GM21447 (cell line): ENCODE results near the gene TRIP4.
"Not testable (repeated sequence)": the region's sequence is repeated elsewhere in the genome, so short reads cannot be mapped to it uniquely, and the experiment has no call there.

Experiments used
- ATAC-seq: cut with Tn5 transposase; IDR thresholded peaks from one replicate; pipeline ENCODE4 v1.9.1; 2021; ENCODE audit not compliant: unreplicated experiment

Gene TRIP4

DNA sequence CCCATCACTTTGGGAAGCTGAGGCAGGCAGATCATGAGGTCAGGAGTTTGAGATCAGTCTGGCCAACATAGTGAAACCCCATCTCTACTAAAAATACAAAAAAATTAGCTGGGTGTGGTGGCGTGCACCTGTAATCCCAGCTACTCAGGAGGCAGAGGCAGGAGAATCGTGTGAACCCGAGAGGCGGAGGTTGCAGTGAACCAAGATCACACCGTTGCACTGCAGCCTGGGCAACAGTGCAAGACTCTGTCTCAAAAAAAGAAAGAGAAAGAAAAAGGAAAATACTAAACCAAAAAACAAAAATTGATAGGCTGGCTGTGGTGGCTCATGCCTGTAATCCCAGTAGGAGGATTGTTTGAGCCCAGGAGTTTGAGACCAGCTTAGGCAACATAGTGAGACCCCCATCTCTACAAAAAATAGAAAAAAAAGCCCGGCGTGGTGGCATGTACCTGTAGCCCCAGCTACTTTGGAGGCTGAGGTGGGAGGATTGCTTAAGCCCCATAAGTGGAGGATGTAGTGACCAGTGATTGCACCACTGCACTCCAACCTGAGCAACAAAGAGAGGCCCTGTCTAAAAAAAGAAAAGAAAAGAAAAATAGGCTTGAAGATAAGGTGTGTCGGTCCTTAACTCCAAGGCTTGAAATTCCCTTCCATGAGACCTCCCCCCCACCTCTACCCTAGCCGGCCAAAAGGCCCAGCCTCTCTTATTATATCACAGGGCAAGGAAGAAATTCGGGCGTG lies 7.3 kb upstream of the TRIP4 start:
- not testable (repeated sequence) for ATAC-seq

- peak; percentile 94 for ATAC-seq
These were observed 6.5 kb upstream of the TRIP4 start, which contains the start of gene PCLAF for GRCh38 chr15:64381000-64381751. PCLAF (minus strand) TSS chr15:64381441; CDS start chr15:64381371, 70 bp downstream.

DNA sequence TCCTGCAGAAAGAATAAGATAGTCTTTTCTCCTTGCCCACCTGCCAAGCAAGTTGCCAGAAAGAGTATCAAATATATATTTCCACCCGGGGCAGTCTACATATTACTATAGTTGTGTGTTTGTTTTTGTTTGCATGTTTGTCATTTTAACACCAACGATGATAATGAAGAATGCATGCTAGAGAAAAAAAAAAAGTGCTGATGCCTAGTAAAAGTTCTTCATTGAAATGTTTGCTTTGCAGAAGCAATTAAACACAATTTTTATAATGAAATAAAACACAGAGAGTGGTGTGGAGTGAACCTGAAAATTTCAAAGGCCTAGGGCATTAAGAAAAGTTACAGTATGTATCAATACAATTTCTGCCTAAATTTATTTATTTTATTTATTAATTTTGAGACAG lies 3.9 kb upstream of the TRIP4 start:
- ATAC-seq = no peak

DNA sequence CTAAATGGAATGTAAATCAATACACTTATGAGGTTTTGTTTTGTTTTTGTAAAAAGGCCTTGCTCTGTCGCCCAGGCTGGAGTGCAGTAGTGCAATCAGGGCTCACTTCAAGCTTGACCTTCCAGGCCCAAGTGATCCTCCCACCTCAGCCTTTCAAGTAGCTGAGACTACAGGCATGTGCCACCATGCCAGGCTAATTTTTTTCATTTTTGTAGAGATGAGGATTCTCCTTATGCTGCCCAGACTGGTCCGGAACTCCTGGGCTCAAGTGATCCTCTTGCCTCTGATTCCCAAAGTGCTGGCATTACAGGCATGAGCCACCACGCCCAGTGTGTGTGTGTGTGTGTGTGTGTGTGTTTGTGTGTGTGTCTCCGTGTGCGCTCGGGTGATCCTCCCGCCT lies 1.3 kb upstream of the TRIP4 start:
- no peak for ATAC-seq

GRCh38 chr15:64389036-64389435 lies 1.4 kb downstream of the TRIP4 start:
- no peak for ATAC-seq

DNA sequence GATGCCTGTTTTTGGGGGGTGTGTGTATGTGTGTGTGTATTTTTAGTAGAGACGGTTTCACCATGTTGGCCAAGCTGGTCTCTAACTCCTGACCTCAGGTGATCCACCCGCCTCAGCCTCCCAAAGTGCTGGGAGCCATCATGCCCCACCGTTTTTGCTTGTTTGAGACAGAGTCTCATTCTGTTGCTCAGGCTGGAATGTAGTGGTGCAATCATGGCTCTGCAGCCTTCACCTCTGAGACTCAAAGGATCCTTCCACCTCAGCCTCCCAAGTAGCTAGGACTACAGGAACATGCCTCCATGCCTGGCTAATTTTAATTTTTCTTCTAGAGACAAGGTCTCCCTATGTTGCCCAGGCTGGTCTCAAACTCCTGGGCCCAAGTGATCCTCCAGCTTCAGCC lies 4.8 kb downstream of the TRIP4 start:
- not testable (repeated sequence) for ATAC-seq

DNA sequence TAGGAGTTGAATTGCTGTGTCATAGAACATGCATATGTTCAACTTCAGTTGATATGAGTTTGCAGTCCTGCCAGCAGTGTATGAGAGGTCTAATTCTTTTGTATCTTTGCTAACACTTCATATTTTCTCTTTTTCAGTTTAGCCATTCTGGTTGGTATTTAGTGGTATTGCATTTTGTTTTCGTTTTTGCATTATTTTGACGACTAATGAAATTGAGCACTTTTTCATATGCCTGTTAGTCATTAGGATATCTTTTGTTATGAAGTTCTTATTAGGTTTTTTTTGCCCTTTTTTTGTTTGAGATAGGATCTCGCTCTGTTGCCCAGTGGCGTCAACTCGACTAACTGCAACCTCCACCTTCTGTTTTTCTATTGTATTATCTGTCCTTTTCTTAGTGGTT lies 9.2 kb downstream of the TRIP4 start:
- no peak for ATAC-seq

- no peak for ATAC-seq
These were observed 10.9 kb downstream of the TRIP4 start for GRCh38 chr15:64398575-64398974.

DNA sequence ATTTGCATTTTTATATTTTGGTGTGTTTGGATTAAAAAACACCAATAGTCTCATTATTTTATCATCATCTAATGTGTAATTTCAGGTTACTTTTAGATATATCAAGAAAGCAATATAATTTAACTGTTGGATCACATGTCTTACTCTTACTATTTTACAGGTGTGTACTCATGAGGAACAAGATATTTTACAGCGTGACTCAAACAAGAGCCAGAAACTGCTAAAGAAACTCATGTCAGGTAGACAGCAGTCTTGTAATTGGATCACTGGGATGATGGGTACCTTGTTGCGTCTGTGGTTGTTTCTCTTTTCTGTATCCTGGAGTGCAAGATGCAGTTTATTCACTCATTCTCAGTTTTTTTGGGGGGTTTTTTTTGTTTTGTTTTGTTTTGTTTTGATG lies 12.9 kb downstream of the TRIP4 start:
- ATAC-seq = no peak

GRCh38 chr15:64412216-64412615 lies 24.6 kb downstream of the TRIP4 start:
- no peak for ATAC-seq

- no peak for ATAC-seq
These were observed 35.1 kb downstream of the TRIP4 start for GRCh38 chr15:64422697-64423096.

GRCh38 chr15:64423970-64424369 lies 36.3 kb downstream of the TRIP4 start:
- ATAC-seq = no peak

DNA sequence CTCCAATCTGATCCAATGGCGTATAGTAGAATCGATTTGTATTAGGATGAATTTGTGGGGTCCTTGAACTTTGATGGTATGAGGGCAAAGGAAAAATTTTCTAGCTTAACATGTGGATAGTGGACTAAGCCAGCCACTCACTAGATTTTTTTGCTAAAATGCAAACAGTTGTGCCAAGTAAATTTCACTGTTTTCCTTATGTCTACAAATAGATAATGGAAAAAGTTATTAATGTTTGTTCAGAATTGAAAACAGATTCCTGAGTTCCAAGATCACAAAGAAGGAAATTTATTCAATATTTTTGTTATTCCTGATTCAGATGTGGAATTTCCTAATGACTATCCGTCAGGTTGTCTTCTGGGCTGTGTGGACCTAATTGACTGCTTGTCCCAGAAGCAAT lies 37.6 kb downstream of the TRIP4 start:
- no peak for ATAC-seq

- ATAC-seq = no peak
These were observed 39.3 kb downstream of the TRIP4 start for GRCh38 chr15:64426845-64427465.

DNA sequence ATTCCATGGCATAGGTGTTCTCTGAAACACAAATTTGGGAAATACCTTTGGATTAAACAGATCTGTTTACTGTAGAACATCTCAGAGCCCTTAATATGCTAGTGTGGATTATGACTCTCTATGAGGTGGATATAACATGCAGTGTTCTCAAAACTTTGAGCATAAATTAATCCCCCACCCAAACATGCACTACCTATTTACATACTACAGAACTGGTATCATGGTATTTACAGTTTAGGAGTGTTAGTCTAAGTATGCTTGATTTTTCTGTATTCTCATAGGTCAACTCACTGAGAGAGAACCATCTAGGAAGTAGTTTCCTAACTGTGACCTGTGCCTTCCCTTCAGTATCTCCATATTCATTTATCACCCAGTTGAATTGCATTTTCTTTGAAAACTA lies 41.8 kb downstream of the TRIP4 start:
- no peak for ATAC-seq

DNA sequence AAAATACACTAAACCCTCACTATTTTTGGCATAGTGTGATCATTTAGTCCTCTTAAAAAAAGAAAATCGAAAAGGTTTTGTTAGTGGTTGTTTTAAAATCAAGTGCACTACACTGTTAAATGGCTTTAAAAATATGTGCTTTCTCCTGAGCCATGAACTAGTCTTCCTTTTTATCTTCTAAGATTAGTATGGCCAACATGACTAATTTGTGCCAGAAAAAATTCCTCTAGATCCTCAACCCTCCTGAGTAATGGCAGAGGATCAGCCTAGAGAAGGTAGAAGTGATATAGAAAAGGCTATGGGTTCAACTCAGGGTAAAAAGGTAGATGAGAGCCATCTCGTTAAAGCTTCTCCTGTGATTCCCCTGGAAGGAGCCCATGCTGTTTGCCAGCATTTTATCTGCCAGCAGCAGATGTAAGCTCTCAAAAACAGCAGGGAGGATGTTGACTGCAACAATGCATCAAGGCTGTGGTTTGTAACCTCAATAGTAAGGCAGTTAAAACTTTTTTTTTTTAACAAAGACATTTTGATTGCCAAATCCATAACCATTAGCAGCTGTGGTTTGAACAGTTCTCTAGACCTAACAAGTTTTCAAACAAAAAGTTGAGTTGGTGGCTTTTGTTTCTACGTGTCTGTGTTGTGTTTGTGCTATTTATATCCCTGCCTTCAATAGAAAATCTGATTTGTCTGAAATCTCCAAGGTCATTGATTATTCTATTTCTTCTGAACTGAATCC lies 42.5 kb downstream of the TRIP4 start:
- no peak for ATAC-seq

GRCh38 chr15:64437982-64438381 lies 50.3 kb downstream of the TRIP4 start:
- ATAC-seq = no peak

DNA sequence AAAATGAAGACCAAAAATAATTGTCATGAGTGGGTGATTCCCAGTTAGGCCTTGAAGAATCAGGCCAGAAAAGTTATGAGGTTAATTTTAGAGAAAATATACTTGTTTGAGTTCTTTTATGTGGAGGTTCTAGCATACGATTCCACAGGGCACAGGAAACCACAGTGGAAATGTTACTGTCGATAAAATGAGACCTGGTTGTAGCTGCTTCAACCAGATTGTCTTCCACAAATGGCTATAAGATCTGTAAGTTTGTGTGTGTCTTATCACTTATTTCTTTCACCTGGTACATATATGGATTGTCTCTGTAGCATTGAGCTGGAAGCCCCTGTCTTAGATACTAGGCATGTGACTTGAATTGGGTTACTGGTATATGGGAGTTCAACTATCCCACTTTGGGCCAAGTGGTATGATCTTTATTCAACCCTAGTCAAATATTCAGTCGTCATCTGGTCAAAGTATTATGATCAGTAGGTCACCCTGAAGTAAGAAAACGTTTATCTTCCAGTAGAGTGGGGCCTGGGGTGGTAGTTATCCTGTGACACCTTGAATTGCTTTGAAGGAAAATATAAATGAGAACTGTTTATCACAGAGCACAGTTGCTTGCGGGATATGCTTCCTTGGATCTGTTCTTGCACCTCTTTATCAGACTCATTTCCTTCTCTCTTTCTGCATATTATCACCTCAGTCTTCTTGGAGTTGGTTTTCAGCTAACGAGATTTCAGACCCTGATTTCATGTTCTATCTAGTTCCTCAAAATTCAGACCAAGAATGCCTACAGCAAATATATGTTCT lies 51.2 kb downstream of the TRIP4 start:
- no peak for ATAC-seq

GRCh38 chr15:64441852-64442251 lies 54.2 kb downstream of the TRIP4 start:
- no peak for ATAC-seq

DNA sequence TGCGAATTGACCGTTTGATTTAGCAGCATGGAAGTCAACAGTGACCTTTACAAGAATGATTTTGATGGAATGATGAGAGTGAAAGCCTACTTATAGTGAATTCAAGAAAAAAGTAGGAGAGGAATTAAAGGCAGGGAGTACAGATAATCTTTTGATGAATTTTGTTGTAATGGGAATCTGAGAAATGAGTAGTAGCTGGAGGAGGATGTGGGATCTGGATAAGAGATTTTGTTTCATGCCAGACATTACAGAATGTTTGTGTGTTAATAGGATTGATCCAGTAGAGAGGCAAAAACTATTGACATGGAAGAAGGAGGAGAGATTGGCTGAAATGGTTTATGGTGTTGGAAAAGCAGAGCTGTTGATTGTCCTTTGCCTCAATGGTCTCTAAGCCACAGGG lies 55.4 kb downstream of the TRIP4 start:
- ATAC-seq = no peak
